Right cardiac atrium (tissue), 5 donors: ENCODE results near the gene ELL2. TPM values are rescaled to one million over a fixed set of nuclear protein-coding genes. Genes with fewer than 3 reads are reported as not detected.
A peak's percentile ranks its signal among the peaks of the same experiment; 100 is the strongest.

Experiments used
- ATAC-seq, 2 donors: fragments of 200-7000 bp; cut with Tn5 transposase; one replicate each; pipeline versions ENCODE4 v1.8.0 to v1.9.1; 2020; ENCODE audit warnings: moderate library complexity in 2 of 2, mild to moderate bottlenecking in 1 of 2
- DNase-seq, 3 donors: peaks; one replicate each; pipeline ENCODE4 v3.0.0-alpha.2; 2020
- H3K27ac ChIP-seq: one replicate; pipeline ENCODE4 v1.5.1; 2013; ENCODE audit warnings: mild to moderate bottlenecking, low read length, control low read depth, moderate library complexity
- H3K27me3 ChIP-seq: one replicate; pipeline ENCODE4 v1.6.1; 2013; ENCODE audit not compliant: control insufficient read depth, insufficient read depth
- H3K4me1 ChIP-seq: one replicate; pipeline ENCODE4 v1.6.1; 2013; ENCODE audit warnings: low read length; ENCODE audit not compliant: control insufficient read depth, insufficient read depth
- H3K4me3 ChIP-seq: one replicate; pipeline ENCODE4 v1.5.1; 2013; ENCODE audit warnings: low read length, control low read depth
- H3K9me3 ChIP-seq: one replicate; pipeline ENCODE4 v1.6.1; 2013; ENCODE audit warnings: low read length; ENCODE audit not compliant: control insufficient read depth
- WGBS: extraction: QIAGEN DNeasy Blood & Tissue Kit; methylation state at CpG from one replicate; pipeline ENCODE4 v1.1.7; 2013; 5-methylcytosine and 5-hydroxymethylcytosine counted together
- intact Hi-C, 4 donors: fragments of 100-400 bp; cut with DNase I; formaldehyde crosslinking; loops; one replicate each; pipeline versions ENCODE4 v1.11.0 to v1.14.0; 2022 to 2023
- polyA plus RNA-seq: library from polyadenylated mRNA; stranded (reverse); fragments of 200-250 nt; gene quantifications from one replicate; pipeline ENCODE4 v1.2.3, GENCODE V29; 2013
- total RNA-seq, 4 donors: library from RNA; stranded (reverse); fragmentation: NEBNext Ultra II Directional; extraction: Animal tissue kit (Norgen Biotek cat#: 25700); gene quantifications; one replicate each; pipeline ENCODE4 v1.2.1, GENCODE V29; 2021
- donor health status: healthy with polysubstance abuse.
- donor health status: DM: no; HTN: yes; CAD: no.
- donor health status: DM: no; HTN: no; CAD: no.
- donor health status: DM: no; HTN: yes; CAD: no; lungs with severe emphysema.
- donor health status: DM: yes; HTN: yes; CAD: no.

The ELL2 gene
- total and polyA plus RNA-seq, 5 donors: 16.7 to 75.9 (median 32.4) TPM

DNA sequence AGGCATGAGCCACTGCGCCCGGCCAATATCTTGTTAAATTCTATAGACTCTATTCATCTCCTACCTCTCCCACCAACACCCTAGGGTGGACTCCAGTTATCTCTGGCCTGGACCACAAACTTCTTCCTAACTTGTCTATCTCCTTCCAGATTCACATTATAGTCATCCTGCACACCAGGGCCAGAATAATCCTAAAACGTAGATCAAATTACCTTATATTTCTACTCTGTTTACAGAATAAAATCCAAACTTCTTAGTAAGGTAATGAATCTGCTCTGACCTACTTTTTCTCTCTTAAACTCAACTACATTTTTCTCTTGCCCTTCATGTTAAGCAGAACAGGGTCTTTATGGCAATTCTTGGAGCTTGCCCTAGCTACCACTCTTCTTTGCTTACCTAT is 6.9 kb downstream of the ELL2 start:
- intact Hi-C loops: loop anchor here in 1 of 4 donors (5.0 kb wide), 1 partner anchor 52 kb away; no protein-coding TSS in a partner anchor
- WGBS: 95% methylated on average over 3 of the region's 3 CpGs
- H3K4me1 ChIP-seq: peaks cover 11% of the 10 kb centered on the region
- ATAC-seq: no peak
- no peaks in the 10 kb centered on the region for H3K27me3 ChIP-seq
- no peak overlapping the region for H3K27ac ChIP-seq
- no peak overlapping the region for H3K4me3 ChIP-seq
- DNase-seq: no peak
- no peaks in the 10 kb centered on the region for H3K9me3 ChIP-seq

- no peak overlapping the region for H3K4me3 ChIP-seq
- no peaks in the 10 kb centered on the region for H3K27me3 ChIP-seq
- 82% methylated on average over 5 of the region's 5 CpGs for WGBS
- H3K4me1 ChIP-seq: peaks cover 4% of the 10 kb centered on the region
- intact Hi-C loops: no loop called here
- no peak overlapping the region for H3K27ac ChIP-seq
- ATAC-seq (no peak), DNase-seq (no peak)
- H3K9me3 ChIP-seq: no peaks in the 10 kb centered on the region
Observed at GRCh38 chr5:95953021-95953702, 8.5 kb downstream of the ELL2 start.

GRCh38 chr5:95951916-95952315 is 9.7 kb downstream of the ELL2 start:
- ATAC-seq: no peak
- WGBS: 93% methylated on average over 4 of the region's 4 CpGs
- Histone ChIP-seq H3K4me1 (peaks cover 4% of the 10 kb centered on the region), H3K4me3 (no peak overlapping the region), H3K27me3 (no peaks in the 10 kb centered on the region), H3K9me3 (no peaks in the 10 kb centered on the region), H3K27ac (no peak overlapping the region)
- DNase-seq: no peak
- intact Hi-C loops: no loop called here

- 71% methylated on average over 1 of the region's 1 CpG for WGBS
- Histone ChIP-seq H3K27ac (no peak overlapping the region), H3K4me1 (peaks cover 2% of the 10 kb centered on the region), H3K9me3 (no peaks in the 10 kb centered on the region), H3K4me3 (no peak overlapping the region), H3K27me3 (no peaks in the 10 kb centered on the region)
- intact Hi-C loops: no loop called here
- DNase-seq: no peak
- ATAC-seq: no peak
Observed at GRCh38 chr5:95949810-95950209, 11.8 kb downstream of the ELL2 start.

- H3K4me1 ChIP-seq: no peaks in the 10 kb centered on the region
- intact Hi-C loops: no loop called here
Observed at GRCh38 chr5:95948631-95949030, 13.0 kb downstream of the ELL2 start.

GRCh38 chr5:95946451-95946850 is 15.2 kb downstream of the ELL2 start:
- Histone ChIP-seq H3K27me3 (no peaks in the 10 kb centered on the region), H3K4me1 (no peaks in the 10 kb centered on the region), H3K9me3 (no peaks in the 10 kb centered on the region), H3K4me3 (no peak overlapping the region), H3K27ac (no peak overlapping the region)
- ATAC-seq (no peak), DNase-seq (no peak)
- intact Hi-C loops: no loop called here
- 92% methylated on average over 1 of the region's 1 CpG for WGBS

More at GRCh38 chr5:95948631-95949030, 13.0 kb downstream of the ELL2 start:
- DNase-seq: no peak
- Histone ChIP-seq H3K27ac (no peak overlapping the region), H3K9me3 (no peaks in the 10 kb centered on the region), H3K4me3 (no peak overlapping the region), H3K27me3 (no peaks in the 10 kb centered on the region)
- ATAC-seq: no peak

GRCh38 chr5:95942968-95943367 is 18.7 kb downstream of the ELL2 start:
- DNase-seq (no peak), ATAC-seq (no peak)
- intact Hi-C loops: no loop called here
- Histone ChIP-seq H3K9me3 (no peaks in the 10 kb centered on the region), H3K27ac (no peak overlapping the region), H3K27me3 (no peaks in the 10 kb centered on the region), H3K4me3 (no peak overlapping the region), H3K4me1 (no peaks in the 10 kb centered on the region)
- 92% methylated on average over 2 of the region's 2 CpGs for WGBS

DNA sequence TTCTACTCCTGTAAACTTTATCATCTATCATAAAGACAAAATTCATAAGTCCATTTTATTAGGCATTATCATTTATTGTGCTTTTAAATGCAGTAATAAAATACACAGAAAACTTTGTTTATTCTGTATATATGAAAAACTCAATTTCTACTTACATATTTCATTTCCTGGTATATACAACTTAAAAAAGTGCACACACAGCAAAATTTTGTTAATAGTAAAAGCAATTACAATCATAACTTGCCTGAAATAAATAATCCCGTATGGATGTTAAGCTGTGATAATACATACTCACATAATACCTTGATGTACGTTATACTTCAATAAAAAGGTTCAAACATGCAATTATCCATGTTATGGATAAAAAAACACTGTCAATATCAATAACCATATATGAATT is 19.2 kb downstream of the ELL2 start:
- Histone ChIP-seq H3K27me3 (no peaks in the 10 kb centered on the region), H3K4me3 (no peak overlapping the region), H3K27ac (no peak overlapping the region), H3K4me1 (peaks cover 1% of the 10 kb centered on the region), H3K9me3 (no peaks in the 10 kb centered on the region)
- 89% methylated on average over 2 of the region's 2 CpGs for WGBS
- intact Hi-C loops: no loop called here
- no peak for ATAC-seq
- no peak for DNase-seq

DNA sequence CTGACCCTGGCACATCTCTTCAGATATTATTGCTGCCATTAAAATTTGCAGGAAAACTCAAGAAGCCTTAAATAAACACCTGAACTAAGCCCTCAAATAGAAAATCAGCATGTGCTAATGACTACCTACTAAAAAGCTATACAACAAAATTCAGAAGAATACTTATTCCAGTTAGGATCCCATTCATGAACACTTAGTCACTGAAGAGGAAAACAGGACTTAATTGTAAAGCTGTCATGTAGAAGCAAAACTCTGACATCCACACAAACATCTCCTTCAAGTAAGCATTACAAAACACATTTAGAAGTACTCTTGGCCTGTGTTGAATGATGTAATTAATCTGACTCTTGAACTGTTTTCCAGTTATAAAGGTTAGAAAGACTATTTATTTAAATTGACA is 19.9 kb downstream of the ELL2 start:
- no peaks in the 10 kb centered on the region for H3K9me3 ChIP-seq
- no peak overlapping the region for H3K4me3 ChIP-seq
- H3K27ac ChIP-seq: no peak overlapping the region
- DNase-seq (no peak), ATAC-seq (no peak)
- H3K27me3 ChIP-seq: no peaks in the 10 kb centered on the region
- peaks cover 3% of the 10 kb centered on the region for H3K4me1 ChIP-seq
- intact Hi-C loops: no loop called here

- H3K4me3 ChIP-seq: no peak overlapping the region
- ATAC-seq: peak in 1 of 2 donors; percentile 24
- peaks cover 3% of the 10 kb centered on the region for H3K4me1 ChIP-seq
- H3K27ac ChIP-seq: no peak overlapping the region
- DNase-seq: no peak
- H3K9me3 ChIP-seq: no peaks in the 10 kb centered on the region
- WGBS: 48% methylated on average over 3 of the region's 3 CpGs
- intact Hi-C loops: no loop called here
- no peaks in the 10 kb centered on the region for H3K27me3 ChIP-seq
Observed at GRCh38 chr5:95940758-95941682, 20.6 kb downstream of the ELL2 start.

- ATAC-seq: no peak
- WGBS: 88% methylated on average over 1 of the region's 1 CpG
Observed at GRCh38 chr5:95939465-95939864, 22.2 kb downstream of the ELL2 start.

More at GRCh38 chr5:95939465-95939864, 22.2 kb downstream of the ELL2 start:
- H3K4me1 ChIP-seq: peaks cover 3% of the 10 kb centered on the region
- H3K9me3 ChIP-seq: no peaks in the 10 kb centered on the region
- H3K27me3 ChIP-seq: no peaks in the 10 kb centered on the region
- no peak overlapping the region for H3K27ac ChIP-seq
- intact Hi-C loops: no loop called here
- no peak overlapping the region for H3K4me3 ChIP-seq
- no peak for DNase-seq
